Ishikawa (cell line): Measurements from ENCODE around the gene ATP8B2.

ENCODE experiments used
- CEBPB ChIP-seq: IDR thresholded peaks from 2 replicates; pipeline ENCODE4 v1.6.1; 2012
- CREB1 ChIP-seq: IDR thresholded peaks from 2 replicates; pipeline ENCODE4 v1.6.1; 2012; ENCODE audit warnings: low read depth
- EGR1 ChIP-seq: IDR thresholded peaks from 2 replicates; pipeline ENCODE4 v1.6.1; 2012
- EP300 ChIP-seq: IDR thresholded peaks from 2 replicates; pipeline ENCODE4 v1.6.1; 2012; ENCODE audit warnings: borderline replicate concordance
- FOXM1 ChIP-seq: IDR thresholded peaks from 2 replicates; pipeline ENCODE4 v1.6.1; 2012; ENCODE audit warnings: low read depth, borderline replicate concordance
- MAX ChIP-seq: IDR thresholded peaks from 2 replicates; pipeline ENCODE4 v1.6.1; 2012
- NFIC ChIP-seq: IDR thresholded peaks from 2 replicates; pipeline ENCODE4 v1.6.1; 2012
- RAD21 ChIP-seq: IDR thresholded peaks from 2 replicates; pipeline ENCODE4 v1.6.1; 2012; ENCODE audit warnings: low read depth
- TAF1 ChIP-seq: IDR thresholded peaks from 2 replicates; pipeline ENCODE4 v1.6.1; 2012; ENCODE audit warnings: low read depth, mild to moderate bottlenecking
- TCF12 ChIP-seq: IDR thresholded peaks from 2 replicates; pipeline ENCODE4 v1.6.1; 2012; ENCODE audit warnings: low read depth
- YY1 ChIP-seq: IDR thresholded peaks from 2 replicates; pipeline ENCODE4 v1.6.1; 2012; ENCODE audit warnings: low read depth
- ZBTB7A ChIP-seq: IDR thresholded peaks from 2 replicates; pipeline ENCODE4 v1.6.1; 2012; ENCODE audit warnings: low read depth
- TF ChIP-seq, protein P1 (sequence below): IDR thresholded peaks from 2 replicates; pipeline ENCODE4 v1.6.1; 2012
- TF ChIP-seq, protein P2 (sequence below): IDR thresholded peaks from 2 replicates; pipeline ENCODE4 v1.6.1; 2012; ENCODE audit warnings: low read depth, mild to moderate bottlenecking

DNA sequence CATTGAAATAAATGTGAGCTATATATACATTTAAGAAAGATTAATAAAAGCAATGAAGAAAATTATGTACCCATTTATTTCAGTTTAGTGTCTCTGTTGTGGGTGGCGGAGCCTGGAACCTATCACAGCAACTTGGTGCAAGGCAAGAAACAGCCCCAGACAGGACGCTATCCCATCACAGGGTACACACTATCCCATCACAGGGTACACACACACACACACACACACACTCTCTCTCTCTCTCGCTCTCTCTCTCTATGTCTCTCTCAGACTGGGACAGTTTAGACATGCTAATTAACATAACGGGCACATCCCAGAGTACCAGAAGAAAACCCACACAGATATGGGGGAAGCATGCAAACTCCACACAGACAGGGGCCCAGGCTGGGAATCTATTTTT lies 73.4 kb downstream of the ATP8B2 start:
- TF ChIP-seq, protein P1, sequence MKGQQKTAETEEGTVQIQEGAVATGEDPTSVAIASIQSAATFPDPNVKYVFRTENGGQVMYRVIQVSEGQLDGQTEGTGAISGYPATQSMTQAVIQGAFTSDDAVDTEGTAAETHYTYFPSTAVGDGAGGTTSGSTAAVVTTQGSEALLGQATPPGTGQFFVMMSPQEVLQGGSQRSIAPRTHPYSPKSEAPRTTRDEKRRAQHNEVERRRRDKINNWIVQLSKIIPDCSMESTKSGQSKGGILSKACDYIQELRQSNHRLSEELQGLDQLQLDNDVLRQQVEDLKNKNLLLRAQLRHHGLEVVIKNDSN = no peak
- TF ChIP-seq CEBPB (no peak), TAF1 (no peak), ZBTB7A (no peak), EGR1 (no peak), MAX (no peak), YY1 (no peak), TCF12 (no peak), NFIC (no peak), EP300 (no peak), RAD21 (no peak), FOXM1 (no peak), CREB1 (no peak)
- TF ChIP-seq, protein P2, sequence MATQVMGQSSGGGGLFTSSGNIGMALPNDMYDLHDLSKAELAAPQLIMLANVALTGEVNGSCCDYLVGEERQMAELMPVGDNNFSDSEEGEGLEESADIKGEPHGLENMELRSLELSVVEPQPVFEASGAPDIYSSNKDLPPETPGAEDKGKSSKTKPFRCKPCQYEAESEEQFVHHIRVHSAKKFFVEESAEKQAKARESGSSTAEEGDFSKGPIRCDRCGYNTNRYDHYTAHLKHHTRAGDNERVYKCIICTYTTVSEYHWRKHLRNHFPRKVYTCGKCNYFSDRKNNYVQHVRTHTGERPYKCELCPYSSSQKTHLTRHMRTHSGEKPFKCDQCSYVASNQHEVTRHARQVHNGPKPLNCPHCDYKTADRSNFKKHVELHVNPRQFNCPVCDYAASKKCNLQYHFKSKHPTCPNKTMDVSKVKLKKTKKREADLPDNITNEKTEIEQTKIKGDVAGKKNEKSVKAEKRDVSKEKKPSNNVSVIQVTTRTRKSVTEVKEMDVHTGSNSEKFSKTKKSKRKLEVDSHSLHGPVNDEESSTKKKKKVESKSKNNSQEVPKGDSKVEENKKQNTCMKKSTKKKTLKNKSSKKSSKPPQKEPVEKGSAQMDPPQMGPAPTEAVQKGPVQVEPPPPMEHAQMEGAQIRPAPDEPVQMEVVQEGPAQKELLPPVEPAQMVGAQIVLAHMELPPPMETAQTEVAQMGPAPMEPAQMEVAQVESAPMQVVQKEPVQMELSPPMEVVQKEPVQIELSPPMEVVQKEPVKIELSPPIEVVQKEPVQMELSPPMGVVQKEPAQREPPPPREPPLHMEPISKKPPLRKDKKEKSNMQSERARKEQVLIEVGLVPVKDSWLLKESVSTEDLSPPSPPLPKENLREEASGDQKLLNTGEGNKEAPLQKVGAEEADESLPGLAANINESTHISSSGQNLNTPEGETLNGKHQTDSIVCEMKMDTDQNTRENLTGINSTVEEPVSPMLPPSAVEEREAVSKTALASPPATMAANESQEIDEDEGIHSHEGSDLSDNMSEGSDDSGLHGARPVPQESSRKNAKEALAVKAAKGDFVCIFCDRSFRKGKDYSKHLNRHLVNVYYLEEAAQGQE = no peak
